SIG-M5 treated with dmso at 0.1 percent for 504 hours (cell line): ENCODE results near the gene LAMA4.

ENCODE experiments used
- DNase-seq: peaks from one replicate; lab custom pipeline; 2025; ENCODE audit not compliant: unreplicated experiment; lab: John Stamatoyannopoulos, UW

LAMA4 gene

GRCh38 chr6:112241820-112242429 is 12.4 kb downstream of the LAMA4 start:
- no peak for DNase-seq

- no peak for DNase-seq
Measured at GRCh38 chr6:112237595-112237994, 16.8 kb downstream of the LAMA4 start.

- DNase-seq = no peak
Measured at GRCh38 chr6:112237066-112237465, 17.3 kb downstream of the LAMA4 start.

- peak; percentile 42 for DNase-seq
Measured at GRCh38 chr6:112235956-112236355, 18.4 kb downstream of the LAMA4 start.

- no peak for DNase-seq
Measured at GRCh38 chr6:112234601-112235000, 19.8 kb downstream of the LAMA4 start.

- no peak for DNase-seq
Measured at GRCh38 chr6:112233847-112234246, 20.5 kb downstream of the LAMA4 start.

GRCh38 chr6:112232845-112233256 is 21.5 kb downstream of the LAMA4 start:
- DNase-seq = no peak

- DNase-seq = no peak
Measured at GRCh38 chr6:112231594-112232060, 22.7 kb downstream of the LAMA4 start.

GRCh38 chr6:112231164-112231563 is 23.2 kb downstream of the LAMA4 start:
- DNase-seq = no peak

- no peak for DNase-seq
Measured at GRCh38 chr6:112228480-112229332, 25.7 kb downstream of the LAMA4 start.

- DNase-seq = no peak
Measured at GRCh38 chr6:112227992-112228391, 26.4 kb downstream of the LAMA4 start.

GRCh38 chr6:112227411-112227810 is 27.0 kb downstream of the LAMA4 start:
- DNase-seq = no peak

- no peak for DNase-seq
Measured at GRCh38 chr6:112225691-112226090, 28.7 kb downstream of the LAMA4 start.

- no peak for DNase-seq
Measured at GRCh38 chr6:112224088-112224487, 30.3 kb downstream of the LAMA4 start.

- no peak for DNase-seq
Measured at GRCh38 chr6:112223070-112223861, 31.1 kb downstream of the LAMA4 start.

- no peak for DNase-seq
Measured at GRCh38 chr6:112221981-112222852, 32.1 kb downstream of the LAMA4 start.

- DNase-seq = no peak
Measured at GRCh38 chr6:112221561-112221960, 32.8 kb downstream of the LAMA4 start.

- no peak for DNase-seq
Measured at GRCh38 chr6:112218563-112218962, 35.8 kb downstream of the LAMA4 start.

- no peak for DNase-seq
Measured at GRCh38 chr6:112216662-112217551, 37.5 kb downstream of the LAMA4 start.
